HepG2 (cell line): ENCODE measurements around the gene EEF1A1. TPM values are rescaled to one million over a fixed set of nuclear protein-coding genes. Genes with fewer than 3 reads are reported as not detected.
A peak's percentile ranks its signal among the peaks of the same experiment; 100 is the strongest.

ENCODE experiments used
- EP300 ChIP-seq, 3 experiments: sonication (generic) in 1 of 3; formaldehyde crosslinking in 1 of 3; IDR thresholded peaks; 2 replicates each; pipeline versions ENCODE4 v1.5.1 to v1.6.1; 2011 to 2020; ENCODE audit warnings: low read depth in 2 of 3, low read length in 2 of 3, borderline replicate concordance in 1 of 3, improper control_type of control experiment in 1 of 3, mild to moderate bottlenecking in 1 of 3, missing genetic modification reagents in 1 of 3, moderate library complexity in 1 of 3
- MLX ChIP-seq: IDR thresholded peaks from 2 replicates; pipeline ENCODE4 v1.6.1; 2016
- NONO ChIP-seq, 2 experiments: fragments of 450-650 bp in 1 of 2; sonication (generic) in 1 of 2; formaldehyde crosslinking in 1 of 2; IDR thresholded peaks in 1 of 2; conservative IDR thresholded peaks in 1 of 2; 2 replicates each; pipeline versions ENCODE4 v1.6.1 to v1.8.0; 2017 to 2022; ENCODE audit warnings: mild to moderate bottlenecking in 1 of 2, missing genetic modification reagents in 1 of 2, moderate library complexity in 1 of 2
- NR3C1 ChIP-seq: sonication (generic); formaldehyde crosslinking; IDR thresholded peaks from 2 replicates; pipeline ENCODE4 v1.4.0; 2020; ENCODE audit warnings: missing genetic modification reagents
- PCBP1 ChIP-seq: fragments of 200-400 bp; formaldehyde crosslinking; IDR thresholded peaks from 2 replicates; pipeline ENCODE4 v1.6.1; 2017; ENCODE audit warnings: mild to moderate bottlenecking, low read depth, low read length, borderline replicate concordance
- PRDM15 ChIP-seq: sonication (generic); formaldehyde crosslinking; IDR thresholded peaks from 2 replicates; pipeline ENCODE4 v1.4.0; 2020; ENCODE audit warnings: missing genetic modification reagents
- REST ChIP-seq, 2 experiments: IDR thresholded peaks; 2 replicates each; pipeline ENCODE4 v1.6.1; 2011 to 2012; ENCODE audit warnings: low read length in 2 of 2, borderline replicate concordance in 1 of 2, low read depth in 1 of 2, mild to moderate bottlenecking in 1 of 2, moderate library complexity in 1 of 2
- TBX3 ChIP-seq: fragments of 450-650 bp; IDR thresholded peaks from 2 replicates; pipeline ENCODE4 v1.6.1; 2017; ENCODE audit warnings: antibody characterized with exemption, mild to moderate bottlenecking, inconsistent platforms, borderline replicate concordance
- TRIM24 ChIP-seq: sonication (generic); formaldehyde crosslinking; IDR thresholded peaks from 2 replicates; pipeline ENCODE4 v1.8.0; 2022; ENCODE audit warnings: mild to moderate bottlenecking, missing genetic modification reagents
- USF2 ChIP-seq, 2 experiments: sonication (generic) in 1 of 2; formaldehyde crosslinking in 1 of 2; IDR thresholded peaks; 2 replicates each; pipeline versions ENCODE4 v1.5.1 to v1.6.1; 2011 to 2020; ENCODE audit warnings: borderline replicate concordance in 1 of 2, low read depth in 1 of 2, low read length in 1 of 2, mild to moderate bottlenecking in 1 of 2, missing genetic modification reagents in 1 of 2, moderate library complexity in 1 of 2
- ZNF253 ChIP-seq: sonication (generic); formaldehyde crosslinking; IDR thresholded peaks from 2 replicates; pipeline ENCODE4 v1.8.0; 2022; ENCODE audit warnings: mild to moderate bottlenecking, missing genetic modification reagents, borderline replicate concordance
- ZNF260 ChIP-seq: sonication (generic); formaldehyde crosslinking; IDR thresholded peaks from 2 replicates; pipeline ENCODE4 v1.4.0; 2020; ENCODE audit warnings: missing genetic modification reagents, low read depth, mild to moderate bottlenecking, borderline replicate concordance
- ZNF414 ChIP-seq: sonication (generic); formaldehyde crosslinking; IDR thresholded peaks from 2 replicates; pipeline ENCODE4 v1.5.0; 2020; ENCODE audit warnings: missing genetic modification reagents
- ZNF605 ChIP-seq: sonication (generic); formaldehyde crosslinking; IDR thresholded peaks from 2 replicates; pipeline ENCODE4 v1.8.0; 2022; ENCODE audit warnings: mild to moderate bottlenecking, missing genetic modification reagents
- polyA plus RNA-seq, 8 experiments: library from polyadenylated mRNA; depleted of rRNA in 3 of 8; stranded (reverse) in 7 of 8; unstranded in 1 of 8; fragments of >200 nt; fragmentation: Illumina TruSeq in 4 of 8; extraction: Trizol in 4 of 8; gene quantifications; 2 replicates each; pipeline versions ENCODE4 v1.2.1 to v1.2.3, GENCODE V29; 2011 to 2016; ENCODE audit warnings: low read depth in 4 of 8, missing spikeins in 1 of 8, mixed read lengths in 1 of 8; ENCODE audit not compliant: insufficient read depth in 1 of 8
- total RNA-seq, 5 experiments: library from RNA; depleted of rRNA; stranded (reverse); fragments of >200 nt; fragmentation: Illumina TruSeq; extraction: Trizol; gene quantifications; 2 replicates each; pipeline ENCODE4 v1.2.3, GENCODE V29; 2016; ENCODE audit warnings: low read depth in 1 of 5

The EEF1A1 gene
- total and polyA plus RNA-seq, 2 of the 13 experiments (the other 11 are each of a cell fraction or from before 2014, with no cell fraction given), result 13,726 to 17,172 TPM

GRCh38 chr6:73520688-73521350 lies at the start of gene EEF1A1 (continued):
- TF ChIP-seq USF2 (IDR thresholded peaks at IDR 0.05; ENCODE audit: low read depth, low read length) (no peak), USF2 (CRISPR knock-in tag; IDR thresholded peaks at IDR 0.05; ENCODE audit: borderline replicate concordance) (no peak), NR3C1 (no peak), TBX3 (peak; percentile 60; the same call in 1 of the 2 replicates), ZNF414 (CRISPR knock-in tag) (no peak; the same call in 1 of the 2 replicates), EP300 (IDR thresholded peaks at IDR 0.05; ENCODE audit: low read depth in 2 of 2, low read length in 2 of 2) (peak in 1 of 2 experiments; percentile 36; a peak in 1 of 4 replicates), EP300 (CRISPR knock-in tag; IDR thresholded peaks at IDR 0.05; ENCODE audit: borderline replicate concordance) (peak; percentile 12; the same call in 1 of the 2 replicates), NONO (IDR thresholded peaks at IDR 0.05) (no peak), NONO (CRISPR knock-in tag; conservative IDR thresholded peaks at IDR 0.05) (peak; percentile 84), ZNF260 (CRISPR knock-in tag) (no peak), TRIM24 (CRISPR knock-in tag) (no peak), MLX (CRISPR knock-in tag) (peak; percentile 66; the same call in 1 of the 2 replicates), PRDM15 (CRISPR knock-in tag) (peak; percentile 40; the same call in 1 of the 2 replicates), REST (IDR thresholded peaks at IDR 0.05; ENCODE audit: borderline replicate concordance in 1 of 2, low read depth in 1 of 2, low read length in 2 of 2) (peak in 1 of 2 experiments; percentile 85; a peak in 1 of 4 replicates), PCBP1 (no peak; the same call in 1 of the 2 replicates), ZNF605 (CRISPR knock-in tag) (0 out of 2 replicates have a peak, but pooled peaks have one; percentile 26), ZNF253 (CRISPR knock-in tag) (no peak)
